HepG2 (cell line): Measurements from ENCODE around the gene BEGAIN. TPM values are rescaled to one million over a fixed set of nuclear protein-coding genes. Genes with fewer than 3 reads are reported as not detected.

Experiments
- ATAC-seq: fragments of 200-7000 bp; cut with Tn5 transposase; 3 replicates; pipeline ENCODE4 v1.9.1; 2020; ENCODE audit warnings: mild to moderate bottlenecking, moderate library complexity
- BruUV-seq: library from RNA; stranded (reverse); fragments of 400-500 nt; replicated peaks from 2 replicates; lab custom pipeline; 2021; lab: Mats Ljungman, UMichigan
- CTCF ChIA-PET: fragments of 300-600 bp; formaldehyde crosslinking; extraction: SDS; loops from one replicate; lab custom pipeline; 2021; ENCODE audit warnings: low total read pairs, inconsistent platforms, low intra/inter-chr PET ratio; lab: Yijun Ruan, JAX
- POLR2A ChIA-PET: fragments of 350-600 bp; sonication (Branson Sonifier 250); formaldehyde crosslinking; loops from one replicate; lab custom pipeline; 2020; ENCODE audit warnings: antibody characterized with exemption, inconsistent platforms; lab: Yijun Ruan, JAX
- DNase-seq: peaks from one replicate; pipeline ENCODE4 v3.0.0-alpha.2; 2015; ENCODE audit warnings: low spot score
- FAIRE-seq: peaks from 3 replicates; lab custom pipeline; 2011; peaks lifted over from hg19 to GRCh38; lab: Jason Lieb, UNC
- H2AFZ ChIP-seq: one replicate; pipeline ENCODE4 v1.6.1; 2011; ENCODE audit warnings: low read length, inconsistent platforms
- H3K27ac ChIP-seq: fragments of 300-600 bp; 3 replicates; pipeline ENCODE4 v1.8.0; 2011; ENCODE audit warnings: mixed run types, mild to moderate bottlenecking, mixed read lengths, low read length, inconsistent platforms; ENCODE audit not compliant: insufficient read depth; ENCODE audit errors: extremely low read length
- H3K27me3 ChIP-seq, 2 experiments: fragments of 200-600 bp in 1 of 2; 2 replicates in 1 of 2; 3 replicates in 1 of 2; pipeline versions ENCODE4 v1.6.0 to v1.8.0; 2011; ENCODE audit warnings: low read length in 2 of 2, mild to moderate bottlenecking in 2 of 2, moderate library complexity in 2 of 2, inconsistent platforms in 1 of 2; ENCODE audit not compliant: insufficient read depth in 2 of 2, control insufficient read depth in 1 of 2
- H3K36me3 ChIP-seq, 2 experiments: fragments of 200-600 bp in 1 of 2; replicated peaks in 1 of 2; 2 replicates in 1 of 2; 3 replicates in 1 of 2; pipeline versions ENCODE4 v1.5.1 to v1.8.0; 2011; ENCODE audit warnings: low read length in 2 of 2, inconsistent platforms in 1 of 2; ENCODE audit not compliant: insufficient read depth in 2 of 2, control insufficient read depth in 1 of 2
- H3K4me1 ChIP-seq: 2 replicates; pipeline ENCODE4 v1.5.1; 2012; ENCODE audit warnings: low read length, inconsistent platforms; ENCODE audit not compliant: insufficient read depth
- H3K4me2 ChIP-seq: 2 replicates; pipeline ENCODE4 v1.6.0; 2011; ENCODE audit warnings: low read depth, low read length, inconsistent platforms
- H3K4me3 ChIP-seq, 3 experiments: fragments of 200-600 bp in 1 of 3; sonication (generic), shearing (Covaris generic) in 1 of 3; replicated peaks in 1 of 3; 2 replicates each; pipeline ENCODE4 v1.5.1; 2011 to 2016; ENCODE audit warnings: low read length in 3 of 3, inconsistent platforms in 2 of 3, low read depth in 2 of 3, mild to moderate bottlenecking in 2 of 3, control low read depth in 1 of 3, mixed read lengths in 1 of 3; ENCODE audit not compliant: insufficient read depth in 1 of 3
- H3K79me2 ChIP-seq: one replicate; pipeline ENCODE4 v1.6.1; 2011; ENCODE audit warnings: low read length, inconsistent platforms; ENCODE audit not compliant: insufficient read depth
- H3K9ac ChIP-seq: 2 replicates; pipeline ENCODE4 v1.6.0; 2011; ENCODE audit warnings: mild to moderate bottlenecking, low read depth, low read length, inconsistent platforms; ENCODE audit not compliant: insufficient read depth
- H3K9me3 ChIP-seq: 2 replicates; pipeline ENCODE4 v1.5.1; 2012; ENCODE audit warnings: mild to moderate bottlenecking, low read length
- H4K20me1 ChIP-seq: 2 replicates; pipeline ENCODE4 v1.6.0; 2011; ENCODE audit warnings: inconsistent platforms, mild to moderate bottlenecking, low read length, moderate library complexity; ENCODE audit not compliant: insufficient read depth
- AHR ChIP-seq: IDR thresholded peaks from 2 replicates; pipeline ENCODE4 v1.6.1; 2018; ENCODE audit warnings: missing genetic modification reagents, missing compliant biosample characterization
- ATF1 ChIP-seq: IDR thresholded peaks from 2 replicates; pipeline ENCODE4 v1.6.1; 2016; ENCODE audit warnings: mild to moderate bottlenecking, control low read depth
- KLF6 ChIP-seq: IDR thresholded peaks from 2 replicates; pipeline ENCODE4 v1.8.0; 2016; ENCODE audit warnings: missing biosample characterization, missing genetic modification reagents
- NAIF1 ChIP-seq: sonication (generic); formaldehyde crosslinking; IDR thresholded peaks from 2 replicates; pipeline ENCODE4 v1.5.0; 2020; ENCODE audit warnings: mild to moderate bottlenecking, missing genetic modification reagents, borderline replicate concordance
- REST ChIP-seq, 2 experiments: IDR thresholded peaks; 2 replicates each; pipeline ENCODE4 v1.6.1; 2011 to 2012; ENCODE audit warnings: low read length in 2 of 2, borderline replicate concordance in 1 of 2, low read depth in 1 of 2, mild to moderate bottlenecking in 1 of 2, moderate library complexity in 1 of 2
- ZMYM4 ChIP-seq: sonication (generic); formaldehyde crosslinking; IDR thresholded peaks from 2 replicates; pipeline ENCODE4 v1.8.1; 2023; ENCODE audit warnings: mild to moderate bottlenecking, missing genetic modification reagents
- ZNF577 ChIP-seq: sonication (generic); formaldehyde crosslinking; IDR thresholded peaks from 2 replicates; pipeline ENCODE4 v1.4.0; 2020; ENCODE audit warnings: mild to moderate bottlenecking, low read depth, missing genetic modification reagents, borderline replicate concordance
- ZNF629 ChIP-seq: sonication (generic); formaldehyde crosslinking; conservative IDR thresholded peaks from 2 replicates; pipeline ENCODE4 v1.5.0; 2020; ENCODE audit warnings: missing genetic modification reagents
- ZSCAN29 ChIP-seq: sonication (generic); formaldehyde crosslinking; conservative IDR thresholded peaks from 2 replicates; pipeline ENCODE4 v1.4.0; 2020; ENCODE audit warnings: mild to moderate bottlenecking, missing genetic modification reagents
- WGBS: methylation state at CpG from one replicate; pipeline ENCODE4 v1.1.6; 2017; ENCODE audit warnings: low lambda C conversion rate; 5-methylcytosine and 5-hydroxymethylcytosine counted together
- in situ Hi-C: cut with HindIII; loops from 2 replicates; pipeline ENCODE4 v1.10.0; 2017; ENCODE audit warnings: low pct_unique_long_range_greater_than_20kb; ENCODE audit not compliant: extremely low pct_ligation_motif_present
- intact Hi-C: fragments of 100-400 bp; cut with micrococcal nuclease; formaldehyde crosslinking; loops from one replicate; pipeline ENCODE4 v1.10.0; 2022; ENCODE audit not compliant: unreplicated experiment
- polyA plus RNA-seq, 8 experiments: library from polyadenylated mRNA; depleted of rRNA in 3 of 8; stranded (reverse) in 7 of 8; unstranded in 1 of 8; fragments of >200 nt; fragmentation: Illumina TruSeq in 4 of 8; extraction: Trizol in 4 of 8; gene quantifications; 2 replicates each; pipeline versions ENCODE4 v1.2.1 to v1.2.3, GENCODE V29; 2011 to 2016; ENCODE audit warnings: low read depth in 4 of 8, missing spikeins in 1 of 8, mixed read lengths in 1 of 8; ENCODE audit not compliant: insufficient read depth in 1 of 8
- total RNA-seq, 5 experiments: library from RNA; depleted of rRNA; stranded (reverse); fragments of >200 nt; fragmentation: Illumina TruSeq; extraction: Trizol; gene quantifications; 2 replicates each; pipeline ENCODE4 v1.2.3, GENCODE V29; 2016; ENCODE audit warnings: low read depth in 1 of 5
- TF ChIP-seq, protein P1 (sequence below): sonication (generic); formaldehyde crosslinking; IDR thresholded peaks from 2 replicates; pipeline ENCODE4 v1.5.1; 2020; ENCODE audit warnings: mild to moderate bottlenecking, missing genetic modification reagents, moderate library complexity

BEGAIN gene
- total and polyA plus RNA-seq, 2 of the 13 experiments (the other 11 are each of a cell fraction or from before 2014, with no cell fraction given) = not detected

DNA sequence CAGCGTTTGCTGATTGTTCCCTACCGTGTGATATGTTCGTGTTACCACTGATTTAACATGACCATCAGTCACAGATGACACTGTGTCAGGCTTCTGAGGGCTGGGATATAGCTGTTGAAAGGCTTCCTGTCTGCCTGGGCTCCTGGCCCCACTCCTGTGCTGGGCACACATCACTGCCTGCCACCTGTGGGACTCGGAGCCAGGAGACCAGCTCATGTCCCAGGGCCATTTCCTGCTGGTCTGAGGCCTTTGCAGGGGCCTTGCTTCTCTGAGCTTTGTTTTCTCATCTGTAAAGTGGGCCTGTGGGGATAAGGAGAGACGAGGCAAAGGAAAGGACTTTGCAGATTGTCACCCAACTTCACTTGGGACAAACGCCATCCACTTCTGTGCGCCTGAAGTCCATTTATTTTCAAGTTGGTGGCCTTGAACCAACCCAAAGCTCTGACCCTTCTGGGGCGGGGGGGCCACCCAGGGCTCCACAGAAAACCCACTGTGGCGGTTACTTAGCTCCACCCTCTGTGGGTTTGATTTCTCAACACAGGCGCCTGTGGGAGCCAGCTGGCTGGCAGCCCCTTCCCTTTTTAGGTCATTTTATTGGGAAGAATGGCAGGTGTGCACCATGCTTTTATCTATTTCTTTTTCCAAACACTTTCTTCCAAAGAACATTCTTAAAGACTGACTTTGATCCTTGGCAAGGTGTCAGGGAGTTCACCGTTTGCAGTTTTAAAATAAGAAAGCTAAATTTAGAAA, 54.1 kb downstream of the BEGAIN start:
- Histone ChIP-seq H3K4me3 (no peak overlapping the region), H2AFZ (no peak overlapping the region), H3K4me1 (peaks cover 21% of the 10 kb centered on the region), H3K36me3 (no peaks in the 10 kb centered on the region), H4K20me1 (no peaks in the 10 kb centered on the region), H3K79me2 (no peaks in the 10 kb centered on the region), H3K27me3 (peaks cover 0 to 4% of the 10 kb centered on the region in 2 experiments; a peak in 1 of 5 replicates), H3K9me3 (no peaks in the 10 kb centered on the region), H3K4me2 (no peak overlapping the region), H3K27ac (no peak overlapping the region), H3K9ac (no peak overlapping the region)
- TF ChIP-seq ZNF577 (CRISPR knock-in tag) (no peak), ZNF629 (CRISPR knock-in tag) (peak; percentile 66), ZSCAN29 (CRISPR knock-in tag) (no peak)
- 50% methylated on average over 11 of the region's 11 CpGs for WGBS
- ChIA-PET POLR2A (no interaction called here), CTCF (no interaction called here)
- no peak for DNase-seq
- ATAC-seq = no peak
- in situ Hi-C loops (loop anchor here (5.0 kb wide), 1 partner anchor 109 kb away; no protein-coding TSS in a partner anchor), intact Hi-C loops (no loop called here)
- no peak for FAIRE-seq
- no TSS peak for BruUV-seq

GRCh38 chr14:100532154-100532861, 54.9 kb downstream of the BEGAIN start:
- H4K20me1 ChIP-seq = no peaks in the 10 kb centered on the region
- DNase-seq (no peak), FAIRE-seq (no peak), ATAC-seq (no peak)
- H3K9ac ChIP-seq = no peak overlapping the region
- no peaks in the 10 kb centered on the region for H3K79me2 ChIP-seq
- no peak overlapping the region for H2AFZ ChIP-seq
- ChIA-PET POLR2A (no interaction called here), CTCF (no interaction called here)
- WGBS = 57% methylated on average over 8 of the region's 12 CpGs
- no TSS peak for BruUV-seq
- H3K36me3 ChIP-seq = no peaks in the 10 kb centered on the region
- TF ChIP-seq KLF6 (CRISPR knock-in tag) (no peak), AHR (CRISPR knock-in tag) (no peak), REST (IDR thresholded peaks at IDR 0.05; ENCODE audit: borderline replicate concordance in 1 of 2, low read depth in 1 of 2, low read length in 2 of 2) (no peak), ZMYM4 (CRISPR knock-in tag) (no peak), ATF1 (no peak), NAIF1 (no peak)
- TF ChIP-seq, protein P1, sequence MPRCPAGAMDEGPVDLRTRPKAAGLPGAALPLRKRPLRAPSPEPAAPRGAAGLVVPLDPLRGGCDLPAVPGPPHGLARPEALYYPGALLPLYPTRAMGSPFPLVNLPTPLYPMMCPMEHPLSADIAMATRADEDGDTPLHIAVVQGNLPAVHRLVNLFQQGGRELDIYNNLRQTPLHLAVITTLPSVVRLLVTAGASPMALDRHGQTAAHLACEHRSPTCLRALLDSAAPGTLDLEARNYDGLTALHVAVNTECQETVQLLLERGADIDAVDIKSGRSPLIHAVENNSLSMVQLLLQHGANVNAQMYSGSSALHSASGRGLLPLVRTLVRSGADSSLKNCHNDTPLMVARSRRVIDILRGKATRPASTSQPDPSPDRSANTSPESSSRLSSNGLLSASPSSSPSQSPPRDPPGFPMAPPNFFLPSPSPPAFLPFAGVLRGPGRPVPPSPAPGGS (CRISPR knock-in tag) = no peak
- H3K4me3 ChIP-seq = no peak overlapping the region
- no peaks in the 10 kb centered on the region for H3K9me3 ChIP-seq
- peaks cover 0 to 4% of the 10 kb centered on the region in 2 experiments; a peak in 1 of 5 replicates for H3K27me3 ChIP-seq
- H3K4me2 ChIP-seq = no peak overlapping the region
- intact Hi-C loops = no loop called here
- in situ Hi-C loops = loop anchor here (5.0 kb wide), 1 partner anchor 110 kb away; no protein-coding TSS in a partner anchor
- peaks cover 21% of the 10 kb centered on the region for H3K4me1 ChIP-seq
- H3K27ac ChIP-seq = no peak overlapping the region
